ENCODE results near the gene GMEB2.
"Not testable (repeated sequence)": the region's sequence is repeated elsewhere in the genome, so short reads cannot be mapped to it uniquely, and the experiment has no call there.

The GMEB2 gene

DNA sequence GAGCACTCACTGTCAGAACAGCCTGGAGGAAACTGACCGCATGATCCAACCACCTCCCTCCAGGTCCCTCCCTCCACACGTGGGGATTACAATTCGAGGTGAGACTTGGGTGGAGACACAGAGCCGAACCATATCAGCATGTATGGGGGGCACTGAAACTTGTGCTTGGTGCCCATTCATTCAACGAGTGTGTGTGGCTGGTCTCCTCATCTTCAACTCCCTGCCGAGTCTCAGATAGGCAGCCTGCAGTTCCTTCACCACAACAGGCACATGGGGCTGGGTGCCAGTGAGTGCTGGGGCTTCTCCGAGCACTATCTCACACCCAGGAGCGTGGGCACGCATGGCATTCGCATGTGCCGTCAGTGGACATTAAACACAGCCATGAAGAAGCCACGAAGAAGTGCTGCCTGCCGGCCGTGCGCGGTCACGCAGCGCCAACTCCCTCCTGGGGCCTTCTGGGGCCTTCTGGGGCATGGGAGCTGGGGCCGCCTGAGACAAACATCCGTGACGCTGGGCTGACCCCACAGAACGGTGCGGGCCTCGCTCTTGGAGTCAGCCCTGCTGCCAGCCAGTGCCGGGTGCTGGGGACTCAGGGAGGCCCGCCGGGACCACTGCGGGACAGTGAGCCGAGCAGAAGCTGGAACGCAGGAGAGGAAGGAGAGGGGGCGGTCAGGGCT is 30.5 kb upstream of the GMEB2 start:
- no peak for DNase-seq (ENCODE audit: low read depth)

DNA sequence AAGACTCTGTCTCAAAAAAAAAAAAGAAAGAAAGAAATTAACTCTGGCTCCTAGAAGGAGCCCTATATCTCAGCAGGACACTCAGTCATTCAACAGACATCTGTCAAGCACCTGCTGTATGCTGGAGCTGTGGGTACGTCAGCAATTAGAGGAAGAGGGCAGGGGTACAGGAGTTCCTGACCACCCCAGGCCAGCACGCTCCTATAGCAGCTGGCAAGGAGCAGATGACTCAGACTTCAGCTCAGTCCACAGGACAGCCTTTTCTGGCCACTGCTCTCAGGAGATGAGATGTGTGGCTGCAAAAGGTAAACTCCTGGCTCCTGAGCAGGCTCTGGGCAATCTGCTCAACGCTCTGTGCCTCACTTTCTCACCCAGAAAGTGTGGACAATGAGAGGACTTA is 29.6 kb upstream of the GMEB2 start:
- no peak for DNase-seq (ENCODE audit: low read depth)

DNA sequence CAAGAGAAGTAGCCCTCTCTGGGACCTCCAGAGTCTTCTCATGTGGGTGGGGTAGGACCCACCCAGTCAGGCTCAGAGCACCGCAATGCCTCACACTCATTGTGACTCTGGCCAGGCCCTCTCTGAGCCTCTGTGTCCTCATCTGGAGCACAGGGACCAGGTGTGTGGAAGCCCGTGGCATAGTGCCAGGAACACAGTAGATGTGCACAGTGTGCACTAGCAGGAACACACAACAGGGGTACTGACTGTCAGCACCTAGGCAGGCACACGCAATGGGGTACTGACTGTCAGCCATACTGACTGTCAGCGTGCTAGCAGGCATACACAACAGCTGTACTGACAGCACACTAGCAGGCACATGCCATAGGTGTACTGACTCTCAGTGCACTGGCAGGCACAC is 28.3 kb upstream of the GMEB2 start:
- DNase-seq (ENCODE audit: low read depth) = no peak

GRCh38 chr20:63653974-63654668 is 27.2 kb upstream of the GMEB2 start:
- DNase-seq (ENCODE audit: low read depth) = no peak

DNA sequence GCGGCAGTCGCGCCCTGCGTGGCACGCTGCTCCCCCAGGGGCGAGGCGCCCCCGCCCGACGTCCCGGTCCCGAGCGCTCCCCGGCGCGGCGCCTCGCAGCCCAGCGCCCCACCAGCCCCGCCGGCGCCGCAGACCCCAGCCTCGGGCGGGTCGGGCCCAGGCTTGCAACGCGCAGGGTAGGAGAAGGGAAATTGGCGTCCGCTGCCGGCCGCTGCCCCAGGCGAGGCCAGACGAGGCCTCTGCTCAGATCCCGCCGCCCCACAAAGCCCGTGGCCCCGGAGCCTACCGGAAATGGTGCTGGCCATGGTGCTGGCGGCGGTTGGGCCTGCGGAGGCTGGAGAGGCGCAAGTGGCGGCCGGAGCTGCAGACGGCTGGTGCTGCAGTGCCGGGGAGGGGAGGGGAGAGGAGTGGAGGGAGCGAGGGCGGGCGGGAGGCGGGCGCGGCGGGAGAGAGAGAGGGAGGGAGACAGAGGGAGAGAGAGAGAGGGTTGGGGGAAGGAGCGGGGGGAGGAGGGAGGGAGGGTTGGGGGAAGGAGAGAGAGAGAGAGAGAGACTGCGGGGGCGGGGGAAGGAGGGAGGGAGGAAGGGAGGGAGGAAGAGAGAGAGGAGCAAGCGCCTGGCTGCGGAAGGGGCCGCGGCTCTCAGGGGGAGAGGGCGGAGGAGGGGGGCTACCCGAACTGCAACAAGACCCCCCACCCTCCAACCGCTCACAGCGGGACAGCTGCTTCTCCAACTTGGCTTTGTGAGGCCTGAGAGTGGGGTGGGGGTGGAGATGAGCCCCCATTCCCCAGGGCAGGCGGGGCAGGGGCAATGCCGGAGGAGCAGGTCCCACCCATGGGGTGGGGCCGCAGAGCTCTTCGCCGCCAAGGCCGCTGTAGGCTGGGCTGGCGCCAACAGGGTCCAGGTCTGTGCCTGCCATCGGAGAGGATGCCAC is 26.4 kb upstream of the GMEB2 start, which contains the start of gene STMN3:
TSS of gene STMN3 (minus strand) at position 384 of the 933 bp plus-strand sequence. CDS start at position 305, 79 bp downstream.
- DNase-seq (ENCODE audit: low read depth) = peak; percentile 57

GRCh38 chr20:63652192-63652980 is 25.5 kb upstream of the GMEB2 start:
- DNase-seq (ENCODE audit: low read depth) = no peak

DNA sequence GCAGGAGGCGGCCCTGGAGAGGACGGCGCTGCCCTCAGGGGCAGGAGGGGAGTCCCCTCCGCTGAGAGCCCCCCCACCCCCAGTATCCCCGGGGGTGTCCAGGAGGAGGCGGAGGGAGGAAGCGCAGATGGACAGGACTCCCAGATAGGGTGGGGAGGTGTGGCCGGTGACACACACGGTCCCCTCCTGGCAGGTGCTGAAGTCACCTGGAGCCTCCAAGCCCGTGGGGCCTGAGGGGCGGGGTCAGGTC is 25.0 kb upstream of the GMEB2 start:
- no peak for DNase-seq (ENCODE audit: low read depth)

DNA sequence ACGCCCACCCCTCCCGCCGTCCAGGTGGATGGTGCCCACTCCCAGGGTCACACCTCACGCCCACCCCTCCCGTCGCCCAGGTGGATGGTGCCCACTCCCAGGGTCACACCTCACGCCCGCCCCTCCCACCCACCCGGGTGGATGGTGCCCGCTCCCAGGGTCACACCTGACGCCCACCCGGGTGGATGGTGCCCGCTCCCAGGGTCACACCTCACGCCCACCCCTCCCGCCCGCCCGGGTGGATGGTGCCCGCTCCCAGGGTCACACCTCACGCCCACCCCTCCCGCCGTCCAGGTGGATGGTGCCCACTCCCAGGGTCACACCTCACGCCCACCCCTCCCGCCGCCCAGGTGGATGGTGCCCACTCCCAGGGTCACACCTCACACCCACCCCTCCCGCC is 23.6 kb upstream of the GMEB2 start:
- not testable (repeated sequence) for DNase-seq (ENCODE audit: low read depth)

DNA sequence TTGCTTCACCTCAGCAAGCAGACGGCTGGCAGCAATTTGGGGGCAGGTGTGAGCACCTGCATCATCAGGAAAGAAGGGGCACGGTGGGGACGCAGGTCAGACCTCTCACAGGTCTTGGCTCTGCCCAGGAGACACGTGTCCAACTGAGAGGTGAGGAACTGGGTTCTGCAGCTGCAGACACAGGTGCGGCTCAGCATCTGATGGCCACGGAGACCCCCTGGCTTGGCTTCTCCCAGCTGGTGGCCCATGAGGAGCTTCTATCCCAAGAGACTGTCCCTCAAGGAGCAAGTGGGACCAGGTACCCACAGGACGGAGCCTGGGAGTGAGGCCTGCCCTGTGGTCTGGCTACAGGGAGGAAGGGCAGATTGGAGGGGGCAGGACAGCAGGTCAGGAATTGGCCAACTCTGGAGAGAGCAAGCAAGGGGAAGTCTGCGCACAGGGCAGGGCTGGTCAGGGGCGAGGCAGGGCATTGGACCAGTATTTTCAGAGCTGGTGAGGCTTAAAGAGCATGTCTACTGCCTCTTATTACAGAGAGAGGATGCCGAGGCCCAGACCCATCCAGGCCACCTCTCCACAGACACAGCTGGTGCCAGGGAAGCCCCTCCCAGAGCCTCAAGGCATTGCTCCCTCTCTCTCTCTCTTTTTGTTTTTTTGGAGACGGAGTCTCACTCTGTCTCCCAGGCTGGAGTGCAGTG is 22.1 kb upstream of the GMEB2 start:
- DNase-seq (ENCODE audit: low read depth) = no peak

- no peak for DNase-seq (ENCODE audit: low read depth)
Observed at GRCh38 chr20:63648190-63648589, 21.3 kb upstream of the GMEB2 start.

DNA sequence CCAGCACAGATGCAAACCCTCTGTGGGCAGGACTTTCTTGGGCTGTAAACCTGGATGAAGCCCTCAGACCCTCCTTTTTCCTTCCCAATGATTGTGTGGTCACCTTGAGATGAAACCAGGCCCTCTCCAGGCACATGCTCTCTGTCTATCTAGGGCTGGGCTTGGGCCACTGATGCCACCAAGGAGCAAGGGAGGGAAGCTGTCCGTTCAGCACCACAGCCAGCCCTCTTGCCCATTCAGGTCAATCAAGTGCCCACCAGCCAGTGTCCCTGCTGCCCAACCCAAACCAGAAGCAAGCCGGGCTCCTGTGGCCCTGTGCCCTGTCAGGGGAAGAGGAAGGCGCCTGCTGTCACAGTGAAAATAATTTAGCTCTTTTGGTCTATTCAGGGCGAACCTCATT is 18.3 kb upstream of the GMEB2 start:
- DNase-seq (ENCODE audit: low read depth) = no peak

GRCh38 chr20:63643946-63644345 is 17.0 kb upstream of the GMEB2 start:
- no peak for DNase-seq (ENCODE audit: low read depth)

DNA sequence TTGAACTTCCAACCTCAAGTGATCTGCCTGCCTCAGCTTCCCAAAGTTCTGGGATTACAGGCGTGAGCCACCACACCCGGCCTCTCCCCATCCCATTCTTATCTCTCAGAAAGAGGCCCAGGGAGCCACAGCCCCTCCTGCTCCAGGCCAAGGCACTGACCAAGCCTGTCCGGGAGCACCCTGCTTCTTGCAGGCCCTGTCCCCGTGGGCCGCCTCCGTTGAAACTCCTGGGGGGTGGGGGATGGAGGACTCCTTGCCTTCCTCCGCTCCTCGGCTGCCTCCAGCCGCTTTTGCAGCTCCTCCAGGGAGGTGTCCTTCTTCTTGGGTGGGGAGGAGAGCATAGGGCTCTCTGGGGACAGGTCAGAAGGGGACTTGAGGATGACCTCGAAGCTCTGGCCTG is 16.6 kb upstream of the GMEB2 start:
- DNase-seq (ENCODE audit: low read depth) = no peak

GRCh38 chr20:63642527-63643247 is 15.8 kb upstream of the GMEB2 start:
- no peak for DNase-seq (ENCODE audit: low read depth)

DNA sequence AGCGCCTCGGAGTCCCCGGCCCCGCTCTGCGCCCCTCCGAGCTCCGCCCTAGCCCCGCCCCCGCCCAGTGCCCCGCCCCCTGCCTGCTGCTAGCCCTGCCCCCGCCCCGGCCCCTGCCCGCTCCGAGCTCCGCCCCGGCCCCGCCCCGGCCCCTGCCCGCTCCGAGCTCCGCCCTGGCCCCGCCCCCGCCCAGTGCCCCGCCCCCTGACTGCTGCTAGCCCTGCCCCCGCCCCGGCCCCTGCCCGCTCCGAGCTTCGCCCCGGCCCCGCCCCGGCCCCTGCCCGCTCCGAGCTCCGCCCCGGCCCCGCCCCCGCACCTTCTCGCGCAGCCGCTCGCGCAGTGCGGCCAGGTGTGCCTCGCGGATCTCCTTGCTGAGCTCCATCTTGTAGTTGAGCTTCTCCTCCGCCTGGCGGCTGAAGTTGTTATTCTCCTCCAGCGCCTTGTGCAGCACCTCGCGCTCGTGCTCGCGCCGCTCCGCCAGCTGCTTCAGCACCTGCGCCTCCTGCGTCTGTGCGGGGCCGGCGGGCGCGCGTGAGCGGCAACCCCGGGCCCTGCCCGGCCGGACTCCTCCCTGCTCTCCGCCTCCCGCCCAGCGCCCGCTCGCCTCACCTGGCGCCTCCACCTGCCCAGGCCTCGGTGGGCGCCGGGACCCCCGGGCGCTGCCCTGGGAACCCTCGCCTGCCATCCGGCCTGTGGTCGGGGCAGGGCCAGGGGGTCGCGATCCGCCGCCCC is 15.1 kb upstream of the GMEB2 start:
- peak; percentile 93 for DNase-seq (ENCODE audit: low read depth)

GRCh38 chr20:63641146-63641791 is 14.4 kb upstream of the GMEB2 start:
- no peak for DNase-seq (ENCODE audit: low read depth)

DNA sequence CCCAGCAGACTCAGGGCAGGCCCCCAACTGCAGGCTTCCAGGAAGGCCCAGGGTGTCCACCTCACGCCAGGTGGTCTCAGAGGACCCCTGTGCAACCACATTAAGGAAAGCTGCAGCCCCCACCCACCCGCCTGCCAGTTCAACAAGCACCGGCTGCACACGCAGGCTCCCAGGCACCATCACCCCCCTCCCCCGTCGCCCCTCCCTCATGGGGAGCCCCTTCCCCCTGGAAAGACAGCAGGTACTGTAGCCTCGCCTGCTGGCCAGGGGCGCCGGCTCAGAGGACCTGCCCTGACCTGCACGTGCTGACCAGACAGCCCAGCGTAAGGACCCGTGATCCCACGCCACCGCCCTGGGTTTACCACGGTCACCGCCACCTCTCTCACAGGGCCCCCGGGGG is 13.8 kb upstream of the GMEB2 start:
- DNase-seq (ENCODE audit: low read depth) = not testable (repeated sequence)

DNA sequence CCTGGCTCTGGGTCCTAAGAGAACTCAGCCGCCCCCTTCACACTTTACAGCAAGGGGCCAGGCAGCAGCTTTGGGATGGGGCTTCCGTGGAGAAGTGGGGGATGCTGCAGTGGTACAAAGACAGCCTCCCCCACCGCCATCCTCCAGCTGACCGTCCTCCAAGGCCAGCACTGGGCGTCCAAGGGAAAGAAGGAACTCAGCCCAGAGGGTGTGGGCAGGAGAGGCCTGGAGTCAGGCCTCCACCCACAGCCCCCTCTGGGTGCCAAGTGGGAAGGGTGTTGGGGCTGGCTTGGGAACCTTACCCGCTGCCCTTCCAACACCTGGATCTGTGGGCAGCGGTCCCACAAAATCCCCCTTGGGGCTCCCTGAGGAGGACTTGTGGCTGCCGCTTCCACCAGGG is 13.2 kb upstream of the GMEB2 start:
- DNase-seq (ENCODE audit: low read depth) = no peak

DNA sequence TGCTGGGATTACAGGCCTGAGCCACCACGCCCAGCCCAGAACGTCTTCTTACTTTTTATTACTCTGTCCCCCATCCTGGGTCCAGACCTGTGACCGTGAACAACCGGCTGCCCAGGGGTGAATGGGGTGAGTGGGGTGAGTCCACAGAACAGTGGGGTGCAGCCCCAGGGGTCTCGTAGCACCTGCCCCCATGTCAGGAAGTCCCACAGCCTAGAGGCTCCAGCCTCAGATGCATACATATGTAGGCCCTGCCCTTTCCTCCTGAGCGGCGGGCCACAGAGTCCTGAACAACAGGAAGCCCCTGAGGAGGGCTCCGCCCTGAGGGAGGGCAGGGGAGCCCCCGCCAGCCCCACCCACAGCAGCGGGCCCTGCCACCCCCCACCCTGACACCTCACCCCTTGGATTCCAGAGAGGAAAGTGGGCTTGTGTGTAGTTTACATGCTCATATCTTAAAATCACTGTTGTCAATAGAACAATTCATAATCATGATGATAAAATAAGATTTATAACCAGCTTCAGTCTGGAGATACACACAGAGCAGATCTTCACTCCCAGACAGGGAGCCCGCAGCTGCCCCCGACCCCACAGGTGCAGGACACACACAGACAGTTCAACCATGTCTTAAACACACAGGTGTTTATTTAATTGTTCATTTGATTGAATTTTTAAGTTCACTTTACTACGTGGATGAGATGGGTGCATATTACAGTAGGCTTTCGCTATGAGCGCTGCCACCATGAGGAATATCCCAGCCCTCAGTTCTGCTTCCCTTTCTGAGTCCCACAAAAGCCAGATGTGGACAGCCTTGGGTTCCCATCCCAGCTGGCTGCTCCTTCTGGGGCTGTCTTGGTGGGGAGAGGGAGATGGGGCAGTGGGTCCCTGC is 12.4 kb upstream of the GMEB2 start:
- peak; percentile 61 for DNase-seq (ENCODE audit: low read depth)
